Neuronal stem cell (in vitro differentiated cells): ENCODE measurements around the gene C13orf46.

ENCODE experiments used
- DNase-seq: peaks from one replicate; pipeline ENCODE4 v3.0.0-alpha.2; 2013; ENCODE audit warnings: low spot score
- H2AFZ ChIP-seq: one replicate; pipeline ENCODE4 v1.6.1; 2013; ENCODE audit warnings: mild to moderate bottlenecking, low read length, inconsistent platforms
- H2AK5ac ChIP-seq: 2 replicates; pipeline ENCODE4 v1.6.1; 2013; ENCODE audit warnings: low read depth, mild to moderate bottlenecking, inconsistent platforms, low read length, moderate library complexity, mixed read lengths
- H2BK120ac ChIP-seq: 2 replicates; pipeline ENCODE4 v1.6.1; 2013; ENCODE audit warnings: low read depth, mild to moderate bottlenecking, inconsistent platforms, low read length, moderate library complexity, mixed read lengths
- H2BK12ac ChIP-seq: one replicate; pipeline ENCODE4 v1.6.1; 2013; ENCODE audit warnings: low read length, inconsistent platforms
- H2BK15ac ChIP-seq: 2 replicates; pipeline ENCODE4 v1.6.1; 2013; ENCODE audit warnings: mild to moderate bottlenecking, low read length, inconsistent platforms, mixed read lengths
- H2BK5ac ChIP-seq: one replicate; pipeline ENCODE4 v1.6.1; 2013; ENCODE audit warnings: inconsistent platforms, mild to moderate bottlenecking, low read length, moderate library complexity
- H3K14ac ChIP-seq: one replicate; pipeline ENCODE4 v1.6.1; 2013; ENCODE audit warnings: low read length, inconsistent platforms
- H3K18ac ChIP-seq: 2 replicates; pipeline ENCODE4 v1.6.1; 2013; ENCODE audit warnings: low read length, inconsistent platforms
- H3K23ac ChIP-seq: 2 replicates; pipeline ENCODE4 v1.6.1; 2013; ENCODE audit warnings: low read depth, mild to moderate bottlenecking, mixed read lengths, low read length, inconsistent platforms; ENCODE audit not compliant: poor library complexity
- H3K27ac ChIP-seq: replicated peaks from 3 replicates; pipeline ENCODE4 v1.5.1; 2013; ENCODE audit warnings: low read length, inconsistent platforms
- H3K27me3 ChIP-seq, 3 experiments: 2 replicates each; pipeline ENCODE4 v1.6.1; 2013; ENCODE audit warnings: low read length in 3 of 3, mild to moderate bottlenecking in 2 of 3, inconsistent platforms in 1 of 3, low read depth in 1 of 3, mixed read lengths in 1 of 3, moderate library complexity in 1 of 3; ENCODE audit not compliant: control insufficient read depth in 3 of 3, insufficient read depth in 3 of 3
- H3K36me3 ChIP-seq, 2 donors: replicated peaks in 1 of 2; 2 replicates each; pipeline ENCODE4 v1.6.1; 2013; ENCODE audit warnings: low read length in 2 of 2; ENCODE audit not compliant: control insufficient read depth in 2 of 2, insufficient read depth in 2 of 2
- H3K4ac ChIP-seq: 2 replicates; pipeline ENCODE4 v1.6.1; 2013; ENCODE audit warnings: inconsistent platforms, mild to moderate bottlenecking, low read length, moderate library complexity
- H3K4me1 ChIP-seq, 2 donors: 1 replicate in 1 of 2; 2 replicates in 1 of 2; pipeline ENCODE4 v1.6.1; 2013; ENCODE audit warnings: low read length in 2 of 2, low read depth in 1 of 2; ENCODE audit not compliant: control insufficient read depth in 2 of 2, insufficient read depth in 1 of 2
- H3K4me2 ChIP-seq: one replicate; pipeline ENCODE4 v1.6.1; 2013; ENCODE audit warnings: mild to moderate bottlenecking, low read length, inconsistent platforms; ENCODE audit not compliant: insufficient read depth, poor library complexity, severe bottlenecking
- H3K4me3 ChIP-seq, 2 donors: 2 replicates each; pipeline ENCODE4 v1.5.1; 2013; ENCODE audit warnings: low read length in 2 of 2, mild to moderate bottlenecking in 2 of 2, inconsistent platforms in 1 of 2, moderate library complexity in 1 of 2
- H3K79me1 ChIP-seq: one replicate; pipeline ENCODE4 v1.6.1; 2013; ENCODE audit warnings: low read depth, mild to moderate bottlenecking, inconsistent platforms, low read length, moderate library complexity
- H3K9ac ChIP-seq: one replicate; pipeline ENCODE4 v1.6.1; 2013; ENCODE audit warnings: mild to moderate bottlenecking, low read depth, low read length, inconsistent platforms; ENCODE audit not compliant: poor library complexity
- H3K9me3 ChIP-seq, 2 donors: replicated peaks in 1 of 2; 2 replicates each; pipeline versions ENCODE3 to v1.6.1; 2013; ENCODE audit warnings: low read length in 2 of 2, mild to moderate bottlenecking in 2 of 2, inconsistent platforms in 1 of 2, low read depth in 1 of 2, mixed read lengths in 1 of 2, moderate library complexity in 1 of 2; ENCODE audit not compliant: control insufficient read depth in 2 of 2, insufficient read depth in 1 of 2
- H4K8ac ChIP-seq: one replicate; pipeline ENCODE4 v1.6.1; 2013; ENCODE audit warnings: low read depth, mild to moderate bottlenecking, inconsistent platforms, low read length, moderate library complexity
- H4K91ac ChIP-seq: one replicate; pipeline ENCODE4 v1.6.1; 2013; ENCODE audit warnings: low read length, low read depth, mild to moderate bottlenecking, inconsistent platforms; ENCODE audit not compliant: poor library complexity
- WGBS, 2 donors: extraction: QIAGEN DNeasy Blood & Tissue Kit; methylation state at CpG; one replicate each; pipeline ENCODE4 v1.1.7; 2013; ENCODE audit warnings: missing lambda C conversion rate in 2 of 2, mixed read lengths in 1 of 2; ENCODE audit not compliant: insufficient read length in 2 of 2, insufficient replicate concordance in 1 of 2; ENCODE audit errors: extremely low coverage in 2 of 2; 5-methylcytosine and 5-hydroxymethylcytosine counted together

C13orf46 gene

DNA sequence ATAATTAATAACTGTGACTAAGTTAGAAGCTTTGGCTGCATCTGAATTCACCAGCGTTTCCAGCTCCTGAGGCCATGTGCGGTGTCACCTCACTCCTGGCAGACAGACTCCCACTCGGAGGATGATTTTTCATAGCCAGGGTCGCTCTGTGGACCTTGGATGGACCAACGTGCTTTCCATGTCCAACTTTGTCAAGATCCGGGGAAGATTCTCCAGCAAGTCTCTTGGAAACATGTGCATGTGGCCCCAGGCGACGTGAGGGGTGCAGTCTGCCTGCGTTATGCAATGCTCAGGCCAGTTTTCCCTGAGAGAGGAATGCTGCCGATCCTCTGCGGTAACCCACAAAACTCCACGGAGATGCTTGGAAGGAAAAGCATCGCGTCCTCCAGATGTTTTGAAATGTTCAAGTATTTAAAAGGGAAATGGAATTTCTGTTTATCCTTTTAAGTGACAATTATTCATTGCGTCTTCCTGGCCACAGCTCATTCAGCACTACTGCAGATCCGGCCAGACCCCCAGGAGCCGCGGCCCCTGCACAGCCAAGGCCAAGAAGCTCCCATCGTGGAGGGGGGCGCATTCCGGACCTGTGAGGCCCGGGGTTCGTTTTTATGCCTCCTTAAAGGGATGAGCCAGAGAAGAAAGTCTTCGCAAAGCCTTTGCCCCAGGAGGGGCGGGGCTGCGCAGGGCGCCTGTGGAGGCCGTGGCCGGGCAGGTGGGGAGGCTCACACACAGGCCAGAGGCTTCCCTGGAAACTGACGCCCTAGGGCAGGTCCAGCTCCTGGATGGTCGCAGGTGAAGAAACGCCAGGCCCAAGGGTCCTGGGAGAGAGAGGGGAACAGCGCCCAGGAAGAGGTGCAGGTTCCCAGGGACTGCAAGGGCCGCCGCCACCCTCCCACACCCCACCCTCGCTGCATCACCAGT, 46.0 kb downstream of the C13orf46 start:
- Histone ChIP-seq H3K18ac (peak overlapping the region; percentile 16), H3K23ac (peak overlapping the region; percentile 43), H3K27me3 (peaks cover 0 to 11% (median 0%) of the 10 kb centered on the region in 3 experiments), H4K91ac (no peak overlapping the region), H3K9ac (peak overlapping the region; percentile 55), H3K4ac (no peak overlapping the region), H3K4me2 (no peak overlapping the region), H2BK12ac (no peak overlapping the region), H2BK5ac (no peak overlapping the region), H3K4me1 (no peaks in the 10 kb centered on the region), H3K36me3 (no peaks in the 10 kb centered on the region), H3K14ac (peak overlapping the region; percentile 38), H2AK5ac (peak overlapping the region; percentile 61), H2AFZ (no peak overlapping the region), H3K27ac (no peak overlapping the region), H2BK15ac (no peak overlapping the region), H3K79me1 (peaks cover 2% of the 10 kb centered on the region), H3K4me3 (no peak overlapping the region), H4K8ac (no peak overlapping the region), H3K9me3 (peaks cover 2 to 8% of the 10 kb centered on the region in 2 donors), H2BK120ac (no peak overlapping the region)
- WGBS, 2 donors = no CpG with 5 or more reads among the region's 36 CpGs
- no peak for DNase-seq

DNA sequence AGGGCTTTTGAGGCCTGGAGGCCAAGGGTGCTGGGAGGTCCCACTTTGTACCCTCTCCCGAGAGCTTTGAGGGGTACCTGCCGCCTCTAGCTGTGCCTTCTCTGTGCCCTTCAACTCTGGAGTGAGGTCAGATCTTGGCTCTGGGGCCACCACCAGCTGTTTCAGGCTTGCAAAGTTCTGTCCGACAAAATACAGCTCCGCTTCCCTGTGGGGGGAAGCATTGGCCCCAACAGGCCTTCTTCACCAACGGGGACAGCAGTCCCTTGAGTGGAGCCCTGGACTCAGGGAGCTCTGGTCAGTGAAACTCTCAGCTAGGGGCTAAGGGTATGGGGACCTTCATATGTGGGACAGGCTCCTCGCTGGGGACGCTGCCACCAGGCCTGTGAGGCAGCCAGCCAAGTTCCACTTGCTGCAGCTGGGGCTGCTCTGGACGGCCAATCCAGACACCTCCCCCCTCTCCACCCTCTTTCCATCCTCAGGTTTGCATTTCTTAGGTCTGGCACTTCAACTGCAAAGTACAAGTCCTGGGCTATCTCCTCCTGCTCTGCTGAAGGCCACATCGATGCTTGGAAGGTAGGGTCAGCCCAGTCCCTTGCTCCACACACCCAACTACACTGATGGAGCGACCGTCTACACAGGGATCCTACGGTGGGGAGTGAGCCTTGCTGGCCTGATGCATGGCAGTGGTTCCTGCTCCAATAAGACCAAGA, 46.8 kb downstream of the C13orf46 start:
- Histone ChIP-seq H3K27me3 (peaks cover 0 to 11% (median 0%) of the 10 kb centered on the region in 3 experiments), H4K8ac (peak overlapping the region; percentile 57), H4K91ac (peak overlapping the region; percentile 70), H3K18ac (peak overlapping the region; percentile 63), H3K36me3 (no peaks in the 10 kb centered on the region), H3K23ac (peak overlapping the region; percentile 43), H3K79me1 (peaks cover under 1% of the 10 kb centered on the region), H2BK12ac (no peak overlapping the region), H3K4ac (no peak overlapping the region), H2BK5ac (no peak overlapping the region), H3K27ac (no peak overlapping the region), H2BK120ac (no peak overlapping the region), H3K14ac (peak overlapping the region; percentile 65), H3K4me1 (no peaks in the 10 kb centered on the region), H3K9me3 (peaks cover 2 to 9% of the 10 kb centered on the region in 2 donors), H3K4me3 (no peak overlapping the region), H2BK15ac (no peak overlapping the region), H3K4me2 (no peak overlapping the region), H3K9ac (no peak overlapping the region), H2AK5ac (peak overlapping the region; percentile 67), H2AFZ (no peak overlapping the region)
- WGBS, 2 donors = no CpG with 5 or more reads among the region's 12 CpGs
- no peak for DNase-seq

DNA sequence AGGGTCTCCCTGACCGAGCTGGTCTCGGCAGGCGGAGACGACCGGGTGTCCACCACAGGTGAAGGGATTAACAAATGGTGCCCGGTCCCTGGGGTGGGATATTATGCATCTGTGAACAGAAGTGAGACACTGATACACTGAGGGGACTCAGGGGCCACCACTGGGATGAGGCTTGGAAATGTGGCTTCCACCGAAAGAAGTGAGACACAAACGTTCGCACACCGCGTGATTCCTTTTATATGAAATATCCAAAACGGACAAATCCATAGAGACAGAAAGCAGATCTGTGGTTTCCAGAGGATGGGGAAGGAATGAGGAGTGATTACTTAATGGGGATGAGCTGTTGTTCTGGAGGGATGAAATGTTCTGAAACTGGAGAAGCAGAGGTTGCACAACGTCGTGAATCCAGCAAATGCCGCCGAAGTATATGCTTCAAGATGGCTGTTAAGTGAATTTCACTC, 47.5 kb downstream of the C13orf46 start:
- Histone ChIP-seq H2BK15ac (no peak overlapping the region), H3K4ac (no peak overlapping the region), H3K79me1 (no peaks in the 10 kb centered on the region), H3K9me3 (peaks cover 2 to 13% of the 10 kb centered on the region in 2 donors), H2BK5ac (no peak overlapping the region), H3K27me3 (peaks cover 0 to 11% (median 0%) of the 10 kb centered on the region in 3 experiments), H3K9ac (no peak overlapping the region), H4K8ac (no peak overlapping the region), H3K4me2 (no peak overlapping the region), H2BK120ac (no peak overlapping the region), H3K36me3 (no peaks in the 10 kb centered on the region), H4K91ac (no peak overlapping the region), H3K14ac (no peak overlapping the region), H2AFZ (no peak overlapping the region), H3K4me3 (no peak overlapping the region), H2AK5ac (no peak overlapping the region), H3K23ac (no peak overlapping the region), H3K4me1 (no peaks in the 10 kb centered on the region), H3K27ac (no peak overlapping the region), H3K18ac (no peak overlapping the region), H2BK12ac (no peak overlapping the region)
- no peak for DNase-seq
- no CpG with 5 or more reads among the region's 16 CpGs for WGBS, 2 donors
